Umbilical cord (tissue), 2 donors: Measurements from ENCODE around the gene RPLP1. TPM values are rescaled to one million over a fixed set of nuclear protein-coding genes. Genes with fewer than 3 reads are reported as not detected.

Source experiments
- DNase-seq: peaks from one replicate; pipeline ENCODE4 v3.0.0-alpha.2; 2015; ENCODE audit warnings: low spot score
- total RNA-seq: library from RNA; depleted of rRNA; stranded (reverse); fragments of >200 nt; gene quantifications from one replicate; pipeline ENCODE4 v1.2.3, GENCODE V29; 2014; ENCODE audit warnings: low replicate concordance; ENCODE audit not compliant: insufficient read depth

RPLP1 gene
- total RNA-seq, 1 donor from 2014 or later: 61.6 TPM

DNA sequence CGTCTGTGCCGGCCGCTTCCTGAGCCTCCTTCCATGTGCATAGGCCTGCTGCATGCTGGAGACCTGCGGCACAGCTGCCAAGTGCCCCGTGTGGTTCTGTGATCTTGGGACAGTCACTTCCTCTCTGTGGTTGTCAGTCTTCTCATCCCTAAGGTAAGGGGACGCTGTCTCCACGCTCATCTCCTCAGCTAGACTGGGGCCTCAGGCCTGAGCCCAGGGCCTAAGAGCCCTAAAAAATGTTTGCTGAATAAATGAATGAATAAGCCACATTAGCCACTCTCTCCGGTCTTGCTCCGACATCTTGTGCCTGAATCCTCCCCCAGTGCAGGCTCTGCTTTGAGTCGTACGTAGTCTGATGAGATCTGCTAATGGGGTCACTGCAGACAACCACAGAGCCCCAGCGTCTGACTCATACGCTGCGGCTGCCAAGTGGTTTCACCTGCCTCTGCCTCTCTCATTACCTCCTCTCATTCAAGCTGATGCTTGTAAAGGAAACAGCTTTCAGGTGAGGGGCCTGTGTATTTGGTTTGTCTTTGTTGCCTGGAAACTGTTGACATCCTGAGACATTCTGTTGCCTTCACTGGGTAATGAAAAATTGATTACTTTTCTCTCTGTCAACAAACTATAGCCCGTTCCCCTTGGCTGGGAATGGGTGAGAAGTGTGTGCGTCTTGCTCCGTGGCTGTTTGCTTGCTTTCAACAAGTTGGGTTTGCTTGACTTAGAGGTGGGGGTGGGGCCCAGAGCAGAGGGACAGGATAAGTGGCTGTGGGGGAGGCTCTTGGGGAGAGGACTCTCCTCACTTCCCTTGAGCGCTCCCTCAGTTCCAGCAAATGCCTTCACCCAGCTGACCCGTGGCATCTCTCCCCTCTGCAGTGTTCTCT is 15.9 kb downstream of the RPLP1 start:
- peak; percentile 76 for DNase-seq

DNA sequence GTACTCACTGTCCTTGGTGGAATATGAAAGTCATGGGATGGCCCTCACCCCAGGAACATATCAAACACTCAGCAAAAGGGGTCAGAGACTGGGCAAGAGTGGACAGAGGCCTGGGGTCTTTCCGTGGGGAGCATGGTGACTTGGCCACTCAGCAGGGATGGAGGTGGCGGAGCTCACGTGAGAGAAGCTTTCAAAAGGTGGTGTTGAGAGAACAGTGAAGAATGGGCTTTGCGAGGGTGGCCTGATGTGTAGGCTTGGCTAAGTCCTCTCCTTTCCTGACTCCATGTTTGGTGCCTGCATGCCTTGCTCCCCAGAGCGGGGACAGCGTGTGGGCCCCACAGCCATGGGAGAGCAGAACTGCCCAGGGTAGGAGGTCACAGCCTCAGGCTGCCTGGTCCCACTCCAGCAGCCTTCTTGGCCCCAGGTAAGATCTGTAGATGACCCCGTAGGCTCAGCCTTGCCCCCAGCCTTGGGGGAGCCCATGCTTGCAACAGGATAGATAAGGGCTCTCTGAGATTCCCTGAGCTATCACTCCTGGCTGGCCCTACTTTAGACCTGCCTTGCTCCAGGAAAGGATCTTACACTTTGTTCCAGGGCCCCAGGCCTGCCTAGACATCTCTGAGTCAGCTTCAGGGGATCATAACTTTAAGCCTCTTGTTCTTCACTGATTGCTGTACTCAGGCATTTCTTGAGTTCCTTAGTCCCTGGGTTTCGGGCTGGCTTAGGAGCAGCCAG is 17.0 kb downstream of the RPLP1 start:
- peak; percentile 97 for DNase-seq

DNA sequence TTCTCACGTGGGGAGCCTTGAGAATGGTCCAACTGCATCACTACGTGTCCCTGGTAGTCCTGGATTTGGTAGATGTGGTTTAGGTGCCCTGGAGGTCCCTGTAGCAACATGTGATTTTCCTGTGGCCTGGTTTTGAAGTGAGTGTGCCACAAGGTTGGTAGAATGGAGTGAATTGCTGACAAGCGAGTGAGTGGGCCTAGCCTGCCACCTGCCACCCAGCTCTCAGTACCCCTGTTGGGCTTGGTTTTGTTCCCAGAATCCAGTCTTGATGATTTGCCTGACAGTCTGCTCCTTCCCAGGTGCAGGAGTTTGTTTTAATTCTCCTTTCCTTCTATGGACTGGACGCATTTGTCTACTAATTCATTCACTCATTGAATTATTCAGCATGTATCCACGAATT is 19.4 kb downstream of the RPLP1 start:
- DNase-seq: no peak

DNA sequence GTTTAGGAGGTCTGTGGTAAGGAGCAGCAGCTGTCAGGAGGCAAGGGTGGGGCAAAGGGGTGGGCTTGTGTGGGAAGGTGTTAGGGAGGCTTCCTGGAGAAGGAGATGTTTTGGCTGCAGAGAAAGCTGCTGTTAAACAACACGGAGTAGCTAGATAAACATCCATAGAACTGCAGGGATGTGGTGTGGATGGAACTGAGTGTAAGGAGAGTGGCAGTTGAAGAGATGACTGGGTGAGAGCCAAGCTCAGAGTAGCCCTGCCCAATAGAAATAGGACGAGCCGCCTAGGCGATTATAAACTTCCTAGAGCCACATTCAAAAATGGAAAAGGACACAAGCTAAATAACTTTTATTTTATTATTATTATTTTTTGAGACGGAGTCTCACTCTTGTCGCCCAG is 19.9 kb downstream of the RPLP1 start:
- no peak for DNase-seq

DNA sequence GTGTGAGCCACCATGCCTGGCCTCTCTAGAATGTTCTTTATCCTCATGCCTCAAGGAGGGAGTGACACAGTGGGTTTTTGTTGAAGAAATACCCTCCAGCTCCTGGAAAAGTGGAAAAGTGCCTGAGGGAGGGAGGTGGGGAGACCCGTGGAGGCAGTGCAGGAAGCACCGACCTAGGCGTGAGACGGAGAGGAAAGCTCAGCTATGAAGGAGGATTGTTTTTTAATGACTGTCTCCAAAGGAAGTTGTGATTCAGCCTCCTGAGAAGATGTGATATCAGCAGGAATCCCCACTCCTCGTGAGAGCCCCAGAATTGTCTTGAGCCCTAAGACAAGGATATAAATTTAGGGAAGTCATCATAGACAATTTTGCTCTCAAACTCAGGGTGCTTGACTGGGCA is 21.7 kb downstream of the RPLP1 start:
- no peak for DNase-seq

DNA sequence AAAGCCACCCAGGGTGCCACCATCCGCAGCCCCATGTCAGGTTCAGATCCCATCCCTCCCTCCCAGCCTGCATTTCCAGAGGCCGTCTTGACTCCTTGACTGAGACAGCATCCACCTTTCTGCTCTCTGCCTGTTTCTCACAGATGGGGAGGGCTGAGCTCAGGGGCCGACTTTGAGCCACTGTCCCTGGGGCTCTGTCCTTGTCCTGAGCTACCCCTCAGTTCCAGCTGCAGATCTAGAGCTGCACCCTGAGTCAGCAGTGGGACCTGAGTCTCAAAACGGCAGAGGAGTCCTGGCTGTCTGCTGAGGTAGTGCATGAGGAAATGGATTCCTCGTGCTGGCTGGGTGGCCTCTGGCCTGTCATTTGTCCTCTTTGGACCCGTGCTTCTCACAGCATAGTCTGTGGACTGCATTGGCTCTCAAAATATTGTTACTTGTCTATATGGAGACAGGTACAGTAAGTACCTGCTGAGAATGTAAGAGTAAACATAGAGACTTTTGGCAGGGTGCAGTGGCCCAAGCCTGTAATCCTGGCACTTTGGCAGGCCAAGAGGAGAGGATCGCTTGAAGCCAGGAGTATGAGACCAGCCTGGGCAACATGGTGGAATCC is 22.3 kb downstream of the RPLP1 start:
- no peak for DNase-seq

DNA sequence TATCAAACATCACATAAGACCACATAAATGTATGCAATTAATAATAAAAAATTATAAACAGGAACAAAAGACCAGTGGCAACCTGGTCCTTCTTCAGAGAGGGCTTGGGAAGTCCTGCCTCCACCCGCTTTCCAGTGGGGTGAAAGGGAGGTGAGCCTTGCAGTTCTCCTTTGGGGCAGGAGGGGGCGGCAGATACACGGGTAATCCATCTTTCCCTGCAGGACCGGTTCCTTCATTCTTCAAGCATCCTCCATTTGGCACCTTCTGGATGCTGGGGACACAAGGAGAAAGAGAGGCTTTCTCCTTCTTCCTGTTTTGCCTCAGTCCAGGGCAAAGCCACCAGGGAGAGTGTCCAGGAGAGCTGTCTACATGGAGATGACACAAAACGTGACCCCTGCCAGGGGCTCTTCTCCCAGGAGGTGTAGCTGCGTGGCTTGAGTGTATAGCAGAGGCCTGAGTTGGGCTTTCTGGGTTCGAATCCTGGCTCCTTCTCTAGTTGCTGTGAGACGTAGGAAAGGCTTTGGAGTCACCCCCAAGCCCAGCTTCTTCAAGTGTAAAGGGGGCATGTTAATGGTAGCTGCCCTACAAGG is 23.2 kb downstream of the RPLP1 start:
- peak; percentile 84 for DNase-seq

DNA sequence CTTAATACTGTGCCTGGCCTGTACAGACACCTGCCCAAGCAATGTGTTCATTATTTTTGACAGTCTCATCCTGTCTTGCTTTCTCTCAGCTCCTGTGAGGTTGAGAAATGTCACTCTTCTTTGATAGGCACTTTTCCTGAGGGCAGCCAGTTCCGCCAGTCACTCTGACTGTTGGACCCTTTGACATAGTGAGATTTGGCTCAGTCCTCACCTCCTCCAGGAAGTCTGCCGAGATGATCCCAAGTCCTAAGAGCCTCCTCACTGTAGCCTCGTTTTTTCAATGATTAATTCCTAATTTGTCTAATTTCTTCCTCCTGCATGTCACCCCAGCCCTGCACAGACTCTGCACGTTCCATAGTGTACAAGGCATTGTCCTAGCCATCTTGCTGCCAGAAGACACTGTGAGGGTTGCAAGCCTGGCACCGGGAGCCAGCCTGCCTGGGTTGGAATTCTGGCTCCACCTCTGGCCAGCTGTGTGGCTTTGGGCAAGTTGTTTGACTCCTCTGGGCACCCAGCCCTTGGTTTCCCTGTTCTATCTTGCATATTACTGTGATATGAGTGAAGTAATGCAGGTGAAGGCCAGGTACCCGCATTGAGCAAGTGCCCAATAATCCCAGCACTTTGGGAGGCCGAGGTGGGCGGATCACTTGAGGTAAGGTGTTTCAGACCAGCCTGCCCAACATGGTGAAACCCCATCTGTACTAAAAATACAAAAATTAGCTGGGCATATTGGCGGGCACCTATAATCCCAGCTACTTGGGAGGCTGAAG is 24.3 kb downstream of the RPLP1 start:
- no peak for DNase-seq

DNA sequence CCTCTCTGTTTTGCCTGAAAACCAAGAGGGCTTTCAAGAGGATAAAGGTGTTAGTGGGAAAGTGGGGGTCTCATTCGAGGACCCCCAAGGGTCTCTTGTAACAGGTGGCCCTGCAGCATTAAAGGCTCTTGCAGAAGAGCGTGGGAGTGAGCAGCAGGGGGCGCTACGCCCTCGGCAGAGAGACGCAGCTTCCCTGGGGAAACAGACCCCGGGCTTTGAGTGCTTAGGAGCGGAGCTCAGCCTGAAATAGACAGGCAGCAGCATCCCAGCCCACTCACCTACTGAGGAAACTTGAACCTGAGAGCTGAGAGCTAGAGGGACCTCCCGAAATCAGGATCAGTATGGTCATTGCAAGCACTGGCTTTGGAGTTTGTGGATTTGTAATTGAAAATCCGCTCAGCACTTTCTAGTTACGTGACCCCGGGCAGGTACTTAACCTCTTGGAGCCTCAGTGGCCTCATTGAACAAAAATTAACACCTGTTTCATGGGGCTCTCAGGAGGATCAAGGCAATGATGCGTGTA is 25.7 kb downstream of the RPLP1 start:
- peak; percentile 61 for DNase-seq

DNA sequence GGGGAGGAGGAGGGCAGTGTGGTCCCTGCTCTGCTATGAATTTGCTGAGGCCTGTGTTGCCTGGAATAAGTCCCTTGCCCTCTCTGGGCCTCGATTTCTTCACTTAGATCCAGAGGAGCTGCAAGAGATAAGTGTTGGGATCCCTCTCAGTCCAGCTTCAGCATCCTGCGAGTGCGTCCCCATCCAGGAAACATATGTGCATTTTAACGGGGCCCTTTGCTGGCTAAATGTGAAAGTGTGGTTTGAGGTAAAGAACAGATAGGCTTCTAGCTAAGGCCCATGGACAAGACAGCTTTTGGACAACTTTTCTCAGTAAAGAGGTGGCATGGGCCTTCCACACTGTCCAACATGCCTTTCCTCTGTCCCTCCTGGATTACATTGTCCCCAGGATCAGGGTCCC is 26.5 kb downstream of the RPLP1 start:
- no peak for DNase-seq

DNA sequence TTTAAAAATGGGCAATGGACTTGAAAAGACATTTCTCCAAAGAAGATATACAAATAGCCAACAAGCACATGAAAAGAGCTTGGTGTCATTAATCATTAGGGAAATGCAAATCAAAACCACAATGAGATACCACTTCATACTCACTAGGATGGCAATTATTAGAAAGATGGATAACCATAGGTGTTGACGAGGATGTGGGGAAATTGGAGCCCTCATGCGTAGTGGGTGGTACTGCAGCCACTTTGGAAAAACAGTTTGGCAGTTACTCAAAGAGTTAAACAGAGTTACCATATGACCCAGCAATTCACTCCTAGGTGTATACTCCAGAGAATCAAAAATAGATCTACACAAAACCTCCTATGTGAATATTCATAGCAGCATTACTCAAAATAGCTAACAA is 27.4 kb downstream of the RPLP1 start:
- no peak for DNase-seq

DNA sequence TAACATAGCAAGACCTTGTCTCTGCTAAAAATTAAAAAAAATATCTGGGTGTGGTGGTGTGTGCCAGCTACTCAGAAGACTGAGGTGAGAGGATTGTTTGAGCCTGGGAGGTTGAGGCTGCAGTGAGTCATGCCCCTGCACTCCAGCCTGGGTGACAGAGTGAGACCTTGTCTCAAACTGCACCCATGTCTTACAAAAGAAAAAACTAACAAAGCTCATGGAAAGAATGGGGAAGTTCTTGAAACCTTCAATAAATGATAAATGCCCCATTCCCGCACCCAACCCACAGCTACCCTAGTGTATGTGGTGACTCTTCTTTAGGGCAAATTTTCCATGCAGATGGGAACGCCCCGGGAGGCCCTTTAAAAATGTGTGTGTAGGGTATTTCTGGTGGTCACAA is 28.3 kb downstream of the RPLP1 start:
- no peak for DNase-seq

DNA sequence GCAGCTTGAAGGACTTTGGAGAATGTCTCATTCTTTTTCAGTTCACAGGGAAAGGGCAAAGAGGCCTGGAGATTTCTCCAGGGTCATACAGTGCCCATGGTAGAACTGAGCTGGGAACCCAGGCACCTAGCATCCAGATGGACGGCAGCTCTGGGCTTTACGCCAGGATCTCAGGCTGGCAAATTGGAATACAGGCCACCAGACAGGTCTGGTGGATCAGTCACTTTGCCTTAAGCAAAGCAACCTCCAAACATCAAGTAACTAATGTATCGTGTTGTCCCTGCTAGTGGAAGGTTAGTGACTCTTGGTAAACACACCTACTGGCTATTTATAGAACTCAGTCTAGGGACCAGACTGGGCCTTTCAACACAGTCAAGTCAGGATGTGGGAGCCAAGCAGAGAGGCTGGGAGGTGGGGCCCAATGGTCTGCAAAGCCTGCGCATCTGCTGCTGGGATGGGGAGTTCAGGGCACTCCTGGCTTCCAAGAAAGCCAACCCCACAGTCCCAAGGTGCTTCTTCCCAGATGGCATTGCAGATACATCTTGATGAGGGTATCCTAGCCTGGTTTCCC is 30.2 kb downstream of the RPLP1 start:
- no peak for DNase-seq

DNA sequence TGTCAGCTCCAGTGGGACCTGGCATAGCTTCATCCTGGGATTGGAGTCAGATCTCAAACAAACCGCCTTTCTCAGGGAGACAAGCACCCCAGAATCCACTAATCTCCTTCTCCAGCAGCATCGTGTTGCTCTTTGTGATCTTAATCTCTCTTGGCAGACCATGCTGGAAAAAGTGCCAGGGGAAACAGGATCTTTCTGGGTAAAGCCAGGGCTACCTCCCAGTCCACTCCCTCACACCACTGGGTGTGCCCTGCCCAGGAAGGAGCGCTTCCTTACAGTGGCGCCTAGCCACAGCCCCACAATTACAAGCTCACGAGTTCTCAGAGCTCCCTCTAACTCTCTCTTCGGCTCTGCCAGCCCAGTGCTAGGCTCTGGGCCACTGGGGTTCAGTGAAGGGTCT is 32.2 kb downstream of the RPLP1 start:
- no peak for DNase-seq

DNA sequence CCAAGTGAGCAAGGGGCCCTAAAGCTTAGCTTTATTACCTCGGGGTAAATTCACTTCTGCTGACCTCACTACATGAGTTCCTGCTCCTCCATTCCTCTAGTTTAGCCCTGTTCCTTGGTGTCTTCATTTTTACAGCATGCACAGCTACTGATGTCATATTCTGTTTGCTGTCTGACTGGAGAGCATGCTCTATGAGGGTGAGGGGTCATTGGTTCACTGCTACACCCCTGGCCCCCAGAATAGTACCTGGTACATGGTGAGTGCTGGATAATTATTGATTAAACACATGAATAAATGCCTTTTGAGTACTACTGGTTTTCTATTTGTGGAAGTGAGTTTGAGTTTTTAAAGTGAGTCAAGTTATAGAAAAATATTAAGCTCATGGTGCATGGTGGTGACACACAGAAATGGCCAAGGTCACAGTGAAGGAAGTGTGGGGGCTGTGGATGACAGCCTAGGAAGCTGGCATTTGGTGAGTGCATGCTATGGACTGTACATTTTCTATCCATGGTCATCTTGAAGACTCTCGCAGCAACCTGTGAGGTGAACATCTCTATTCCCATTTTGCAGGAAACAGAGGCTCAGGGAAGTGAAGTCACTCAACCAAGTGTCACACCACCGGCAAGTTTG is 34.0 kb downstream of the RPLP1 start:
- DNase-seq: no peak

DNA sequence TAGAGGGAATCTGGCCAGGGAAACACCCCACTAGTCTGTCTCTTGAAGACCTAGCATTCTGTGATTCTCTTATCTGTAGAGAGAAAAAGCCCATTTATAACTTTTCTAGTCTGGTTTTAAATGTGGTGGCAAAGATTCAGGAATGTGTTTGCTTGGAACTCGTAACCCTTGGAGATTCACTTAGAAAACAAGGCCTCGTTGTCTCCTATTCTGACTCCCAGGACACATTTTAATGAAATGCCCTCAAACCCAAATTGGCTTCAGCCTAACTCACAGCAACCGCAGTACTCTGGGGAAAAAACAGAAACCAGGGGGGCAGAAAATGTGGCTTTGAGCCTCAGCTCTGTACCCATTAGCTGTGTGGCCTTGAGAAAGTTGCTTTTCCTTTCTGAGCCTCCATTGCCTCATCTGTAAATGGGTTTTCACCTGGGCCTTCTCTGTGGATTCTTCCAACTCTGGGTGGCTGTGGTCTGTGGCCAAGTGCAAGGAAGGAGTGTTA is 36.5 kb downstream of the RPLP1 start:
- DNase-seq: peak; percentile 93

DNA sequence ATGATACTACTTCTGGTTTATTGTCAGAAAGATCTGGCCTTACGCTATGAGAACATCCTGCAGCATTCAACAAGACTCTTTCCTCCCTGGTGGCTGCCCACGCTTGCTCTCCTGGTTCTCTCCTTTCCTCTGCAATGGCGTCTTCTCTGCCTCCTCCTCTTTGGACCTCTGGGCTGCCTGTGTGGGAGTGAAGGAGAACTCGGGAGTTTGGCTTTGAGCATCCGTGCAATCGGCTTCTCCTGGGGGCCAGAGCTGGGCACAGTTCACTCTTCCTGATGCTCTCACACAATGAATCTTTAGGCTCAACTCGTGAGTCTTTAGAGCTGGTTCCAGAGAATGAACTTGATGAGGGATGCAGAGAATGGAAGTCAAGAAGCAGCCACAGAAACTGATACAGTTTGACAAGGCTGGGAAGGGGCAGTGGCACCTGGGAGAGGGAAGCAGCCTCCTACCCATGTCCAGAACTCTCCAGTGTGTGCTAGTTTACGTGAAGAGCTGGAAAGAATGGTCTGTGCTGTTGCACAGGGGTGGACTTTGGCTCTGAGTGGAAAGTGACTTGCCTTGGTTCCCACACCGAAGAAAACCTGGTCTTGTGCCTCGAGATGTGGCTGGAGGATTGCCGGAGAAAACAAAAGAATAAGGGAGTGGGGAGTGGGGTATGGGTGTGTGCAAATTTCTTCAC is 37.9 kb downstream of the RPLP1 start:
- no peak for DNase-seq

DNA sequence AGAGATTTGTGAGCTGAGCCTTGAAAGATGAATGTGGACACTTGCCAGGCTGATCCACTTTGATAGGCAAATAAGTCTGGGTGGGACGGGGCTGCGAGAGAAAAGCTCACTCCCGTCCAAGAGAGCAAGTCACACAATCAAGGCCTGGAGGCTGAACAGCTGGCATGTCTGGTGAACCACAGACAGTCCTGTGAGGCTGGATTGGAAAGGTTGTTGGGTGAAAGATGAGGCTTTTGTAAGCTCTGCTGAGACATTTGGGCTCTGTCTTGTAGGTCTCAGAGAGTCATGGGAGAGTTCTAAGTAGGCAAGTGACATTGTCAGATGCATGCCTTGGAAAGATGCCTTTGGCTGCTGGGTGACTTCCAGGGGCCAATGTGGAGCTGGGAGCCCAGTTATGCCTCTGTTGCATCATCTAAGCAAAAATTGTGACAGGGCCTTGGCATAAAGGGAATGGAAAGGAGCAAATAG is 38.5 kb downstream of the RPLP1 start:
- DNase-seq: peak; percentile 74

DNA sequence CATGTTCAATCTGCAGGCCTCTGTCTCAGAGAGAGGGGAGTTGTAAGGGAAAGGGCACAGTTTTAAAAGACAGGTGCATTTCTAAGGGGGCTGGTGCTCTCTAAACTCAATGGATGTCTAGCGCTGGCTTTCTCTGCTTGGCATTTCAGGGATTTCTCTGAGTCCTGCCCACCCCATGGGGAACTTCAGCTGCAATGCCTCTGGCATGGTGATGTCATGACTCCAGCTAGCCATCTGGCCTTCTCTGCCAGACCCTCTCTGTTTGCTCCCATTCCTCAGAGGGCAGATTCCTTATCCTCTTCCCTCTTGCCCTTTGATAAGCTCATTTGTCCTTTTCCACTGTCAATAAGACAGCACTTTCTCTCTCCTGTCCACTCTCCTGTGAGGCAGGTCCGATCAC is 40.8 kb downstream of the RPLP1 start:
- DNase-seq: no peak
